ENCODE results near the gene AIF1.

The AIF1 gene

GRCh38 chr6:31614684-31615578 lies at the start of gene AIF1:
Gene AIF1 (plus strand): TSS chr6:31615234. CDS start chr6:31615330, 96 bp downstream.
- DNase-seq = peak; percentile 51

- no peak for DNase-seq
Observed at GRCh38 chr6:31567531-31568370, 47.3 kb upstream of the AIF1 start.

GRCh38 chr6:31568537-31568961 lies 46.5 kb upstream of the AIF1 start:
- no peak for DNase-seq

GRCh38 chr6:31569861-31570536 lies 45.0 kb upstream of the AIF1 start:
- no peak for DNase-seq

GRCh38 chr6:31572041-31572911 lies 42.8 kb upstream of the AIF1 start, which contains the start of gene LTA:
Gene LTA (plus strand): TSS chr6:31572289. CDS start chr6:31572743, 454 bp downstream.
- no peak for DNase-seq

- no peak for DNase-seq
Observed at GRCh38 chr6:31573239-31574105, 41.6 kb upstream of the AIF1 start.

- DNase-seq = no peak
Observed at GRCh38 chr6:31574106-31575061, 40.6 kb upstream of the AIF1 start.

- DNase-seq = peak; percentile 45
Observed at GRCh38 chr6:31575335-31575901, 39.6 kb upstream of the AIF1 start, which contains the start of gene TNF. Gene TNF (plus strand): TSS chr6:31575565. CDS start chr6:31575742, 177 bp downstream.

GRCh38 chr6:31575952-31576685 lies 38.9 kb upstream of the AIF1 start:
- DNase-seq = peak; percentile 18

GRCh38 chr6:31576897-31577578 lies 38.0 kb upstream of the AIF1 start:
- no peak for DNase-seq

GRCh38 chr6:31577579-31577966 lies 37.5 kb upstream of the AIF1 start:
- DNase-seq = no peak

GRCh38 chr6:31578184-31579118 lies 36.6 kb upstream of the AIF1 start:
- DNase-seq = no peak

GRCh38 chr6:31579119-31579505 lies 35.9 kb upstream of the AIF1 start:
- DNase-seq = no peak

GRCh38 chr6:31579546-31580437 lies 35.2 kb upstream of the AIF1 start:
- DNase-seq = no peak

- DNase-seq = no peak
Observed at GRCh38 chr6:31580438-31580740, 34.6 kb upstream of the AIF1 start.

Measured in GF-D8 (cell line).